Measurements from ENCODE around the gene ACAP2. TPM values are rescaled to one million over a fixed set of nuclear protein-coding genes. Genes with fewer than 3 reads are reported as not detected.

Gene ACAP2
- total and polyA plus RNA-seq, 2 experiments from 2014 or later, result 45.6 to 104 TPM

GRCh38 chr3:195441051-195441450 is 1.8 kb downstream of the ACAP2 start (continued):
- TF ChIP-seq CTCF (conservative IDR thresholded peaks at IDR 0.05; ENCODE audit: low read depth in 2 of 2), result no peak
- no peak for TF ChIP-seq ETS1 (IDR thresholded peaks at IDR 0.05)
- no peak for TF ChIP-seq POLR2AphosphoS5 (IDR thresholded peaks at IDR 0.05; ENCODE audit: low read depth)
- no peak for TF ChIP-seq REST (IDR thresholded peaks at IDR 0.05; ENCODE audit: unreplicated experiment)
- TF ChIP-seq ZNF331 (CRISPR knock-in tag; IDR thresholded peaks at IDR 0.05; ENCODE audit: low read depth), result no peak
- no peak for TF ChIP-seq STAT1 (IDR thresholded peaks at IDR 0.05; ENCODE audit: unreplicated experiment)
- no peak for TF ChIP-seq EZH2 (IDR thresholded peaks at IDR 0.05; ENCODE audit: low read depth, unreplicated experiment)
- TF ChIP-seq CREB1 (CRISPR knock-in tag; IDR thresholded peaks at IDR 0.05; ENCODE audit: low read depth), result no peak
- TF ChIP-seq EZH2phosphoT487 (IDR thresholded peaks at IDR 0.05; ENCODE audit: unreplicated experiment), result no peak
- no peak for TF ChIP-seq ZNF114 (CRISPR knock-in tag; IDR thresholded peaks at IDR 0.05)
- no peak for TF ChIP-seq NANOG (IDR thresholded peaks at IDR 0.05; ENCODE audit: borderline replicate concordance)

GRCh38 chr3:195440379-195440778 is 2.4 kb downstream of the ACAP2 start:
- Mint-ChIP-seq H3K4me3 (no peak overlapping the region; the same call in 2 of the 3 replicates), H3K9me3 (no peaks in the 10 kb centered on the region), H3K4me1 (peaks cover 32% of the 10 kb centered on the region), H3K27ac (no peak overlapping the region), H3K27me3 (ENCODE audit: insufficient read depth, low read depth, poor library complexity) (peaks cover 2% of the 10 kb centered on the region), H3K36me3 (ENCODE audit: low read depth) (no peaks in the 10 kb centered on the region)
- H3K4me3 ChIP-seq, result no peak overlapping the region
- no peaks in the 10 kb centered on the region for H3K9me2 ChIP-seq (ENCODE audit: insufficient read depth)
- H2AFZ ChIP-seq, result no peak overlapping the region
- H4K20me1 ChIP-seq (replicated peaks; ENCODE audit: insufficient read depth), result peaks cover 22% of the 10 kb centered on the region; the same call in 1 of the 2 replicates
- DNase-seq (ENCODE audit: low spot score) (no peak), ATAC-seq (no peak)
- H3K79me2 ChIP-seq (replicated peaks; ENCODE audit: insufficient read depth), result peaks cover 63% of the 10 kb centered on the region
- no peak overlapping the region for H3K4me2 ChIP-seq
- no peaks in the 10 kb centered on the region for H3K36me3 ChIP-seq (ENCODE audit: insufficient read depth)
- peaks cover 22% of the 10 kb centered on the region for H3K4me1 ChIP-seq (ENCODE audit: insufficient read depth)
- no peak overlapping the region for H3K27ac ChIP-seq (ENCODE audit: low read depth)
- no peaks in the 10 kb centered on the region for H3K27me3 ChIP-seq (ENCODE audit: insufficient read depth)
- no peaks in the 10 kb centered on the region for H3F3A ChIP-seq (replicated peaks; ENCODE audit: low read depth)
- no peak for TF ChIP-seq NANOG (IDR thresholded peaks at IDR 0.05; ENCODE audit: borderline replicate concordance)
- no peak for TF ChIP-seq REST (IDR thresholded peaks at IDR 0.05; ENCODE audit: unreplicated experiment)
- TF ChIP-seq JUNB (IDR thresholded peaks at IDR 0.05; ENCODE audit: unreplicated experiment), result no peak
- no peak for TF ChIP-seq ZNF331 (CRISPR knock-in tag; IDR thresholded peaks at IDR 0.05; ENCODE audit: low read depth)
- TF ChIP-seq STAT1 (IDR thresholded peaks at IDR 0.05; ENCODE audit: unreplicated experiment), result no peak
- no peak for TF ChIP-seq ZNF114 (CRISPR knock-in tag; IDR thresholded peaks at IDR 0.05)
- no peak for TF ChIP-seq POLR2AphosphoS5 (IDR thresholded peaks at IDR 0.05; ENCODE audit: low read depth)
- no peak for TF ChIP-seq ETS1 (IDR thresholded peaks at IDR 0.05)
